HG03439 (cell line): ENCODE results near the gene MAP1S.

Experiments
- ATAC-seq: cut with Tn5 transposase; IDR thresholded peaks from one replicate; pipeline ENCODE4 v1.9.1; 2021; ENCODE audit warnings: mild to moderate bottlenecking, moderate library complexity; ENCODE audit not compliant: unreplicated experiment

The MAP1S gene

DNA sequence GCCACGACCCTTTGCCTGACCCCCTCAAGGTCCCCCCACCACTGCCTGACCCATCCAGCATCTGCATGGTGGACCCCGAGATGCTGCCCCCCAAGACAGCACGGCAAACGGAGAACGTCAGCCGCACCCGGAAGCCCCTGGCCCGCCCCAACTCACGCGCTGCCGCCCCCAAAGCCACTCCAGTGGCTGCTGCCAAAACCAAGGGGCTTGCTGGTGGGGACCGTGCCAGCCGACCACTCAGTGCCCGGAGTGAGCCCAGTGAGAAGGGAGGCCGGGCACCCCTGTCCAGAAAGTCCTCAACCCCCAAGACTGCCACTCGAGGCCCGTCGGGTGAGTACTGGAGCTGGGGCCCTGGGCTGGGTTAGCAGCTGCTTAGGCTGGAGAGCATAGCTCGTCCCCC lies 8.6 kb downstream of the MAP1S start:
- no peak for ATAC-seq

DNA sequence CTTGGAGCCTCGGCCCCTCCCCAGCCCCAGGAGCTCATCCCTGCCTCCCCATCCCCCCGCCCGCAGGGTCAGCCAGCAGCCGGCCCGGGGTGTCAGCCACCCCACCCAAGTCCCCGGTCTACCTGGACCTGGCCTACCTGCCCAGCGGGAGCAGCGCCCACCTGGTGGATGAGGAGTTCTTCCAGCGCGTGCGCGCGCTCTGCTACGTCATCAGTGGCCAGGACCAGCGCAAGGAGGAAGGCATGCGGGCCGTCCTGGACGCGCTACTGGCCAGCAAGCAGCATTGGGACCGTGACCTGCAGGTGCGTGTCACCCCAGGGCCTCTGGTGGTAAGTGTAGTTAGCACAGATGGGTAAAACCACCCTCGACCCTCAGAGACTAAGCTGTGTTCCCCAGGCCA lies 13.8 kb downstream of the MAP1S start:
- no peak for ATAC-seq

DNA sequence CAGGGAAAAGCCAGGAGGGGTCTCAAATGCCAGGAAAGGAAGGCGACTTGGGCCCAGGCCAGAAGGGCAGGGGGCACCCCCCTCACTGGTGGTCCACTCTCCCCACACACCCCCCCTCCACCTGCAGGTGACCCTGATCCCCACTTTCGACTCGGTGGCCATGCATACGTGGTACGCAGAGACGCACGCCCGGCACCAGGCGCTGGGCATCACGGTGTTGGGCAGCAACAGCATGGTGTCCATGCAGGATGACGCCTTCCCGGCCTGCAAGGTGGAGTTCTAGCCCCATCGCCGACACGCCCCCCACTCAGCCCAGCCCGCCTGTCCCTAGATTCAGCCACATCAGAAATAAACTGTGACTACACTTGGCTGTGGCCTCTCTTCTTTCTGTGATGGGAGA lies 14.9 kb downstream of the MAP1S start:
- no peak for ATAC-seq

DNA sequence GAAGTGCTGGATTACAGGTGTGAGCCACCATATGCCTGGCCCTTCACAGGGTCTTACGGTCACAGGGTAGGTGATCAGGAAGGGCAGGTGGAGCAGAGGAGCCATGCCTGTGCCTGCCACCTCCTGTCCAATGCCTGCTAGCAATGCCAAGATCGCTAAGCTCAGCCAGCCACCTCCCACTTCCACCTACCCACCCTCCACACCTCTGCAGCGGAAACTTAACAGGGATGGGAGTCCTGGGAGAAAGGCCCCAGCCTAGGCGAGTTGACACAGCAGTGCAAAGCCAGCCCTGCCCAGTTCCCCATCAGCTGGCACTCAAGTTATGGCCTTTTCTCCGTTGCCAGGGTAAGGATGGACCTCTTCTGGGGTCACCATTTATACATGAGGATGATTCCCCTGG lies 16.1 kb downstream of the MAP1S start:
- ATAC-seq, result no peak

DNA sequence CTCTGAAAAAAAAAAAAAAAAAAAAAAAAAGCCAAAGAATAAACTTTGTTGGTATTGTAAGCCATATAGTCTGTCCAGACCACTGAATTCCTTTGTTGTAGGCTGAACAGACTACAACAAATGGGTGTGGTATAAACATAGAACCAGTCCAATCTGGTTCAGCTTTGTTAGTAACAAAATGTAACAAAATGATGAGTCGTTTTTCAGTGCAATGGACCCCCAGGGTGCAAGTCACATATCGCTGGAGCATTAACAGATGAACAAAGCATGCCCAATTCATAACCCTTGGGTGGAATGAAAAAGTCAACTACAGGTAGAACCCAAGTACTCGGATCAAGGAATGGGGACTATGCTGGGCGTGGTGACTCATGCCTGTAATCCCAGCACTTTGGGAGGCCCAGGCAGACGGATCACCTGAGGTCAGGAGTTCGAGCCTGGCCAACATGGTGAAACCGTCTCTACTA lies 18.4 kb downstream of the MAP1S start:
- no peak for ATAC-seq

DNA sequence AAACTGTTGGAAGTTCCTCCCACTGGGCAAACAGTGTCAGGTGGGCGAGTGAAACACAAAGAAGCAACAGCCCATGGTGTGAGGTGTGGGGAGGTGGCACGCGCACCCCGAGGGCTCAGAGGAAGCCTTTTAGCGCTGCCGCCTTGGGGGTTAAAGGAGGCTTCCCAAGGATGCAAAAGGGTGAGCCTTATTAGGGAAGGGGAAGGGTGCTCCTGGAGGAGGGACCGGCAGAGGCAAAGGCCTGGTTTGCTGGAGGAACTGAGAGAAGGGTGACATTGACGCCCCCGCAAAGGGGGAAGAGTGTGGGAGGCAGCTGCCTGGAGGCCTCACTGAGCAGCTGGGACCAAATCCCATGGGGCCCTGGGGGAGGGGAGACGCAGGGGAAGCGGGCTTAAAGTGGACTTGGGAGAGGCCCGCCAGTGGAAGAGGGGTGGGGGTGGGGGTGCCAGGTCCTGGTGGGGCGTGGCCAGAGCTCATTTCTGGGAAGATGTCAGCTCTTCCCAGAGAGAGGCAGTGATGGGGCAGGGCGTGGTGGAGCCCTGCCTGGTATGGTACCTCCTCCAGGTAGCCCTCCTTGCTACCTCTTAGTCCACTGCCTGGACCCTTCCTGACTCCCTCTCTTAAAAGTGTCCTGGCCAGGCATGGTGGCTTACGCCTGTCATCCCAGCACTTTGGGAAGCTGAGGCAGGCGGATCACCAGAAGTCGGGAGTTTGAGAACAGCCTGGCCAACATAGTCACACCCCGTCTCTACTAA lies 20.0 kb downstream of the MAP1S start:
- no peak for ATAC-seq

DNA sequence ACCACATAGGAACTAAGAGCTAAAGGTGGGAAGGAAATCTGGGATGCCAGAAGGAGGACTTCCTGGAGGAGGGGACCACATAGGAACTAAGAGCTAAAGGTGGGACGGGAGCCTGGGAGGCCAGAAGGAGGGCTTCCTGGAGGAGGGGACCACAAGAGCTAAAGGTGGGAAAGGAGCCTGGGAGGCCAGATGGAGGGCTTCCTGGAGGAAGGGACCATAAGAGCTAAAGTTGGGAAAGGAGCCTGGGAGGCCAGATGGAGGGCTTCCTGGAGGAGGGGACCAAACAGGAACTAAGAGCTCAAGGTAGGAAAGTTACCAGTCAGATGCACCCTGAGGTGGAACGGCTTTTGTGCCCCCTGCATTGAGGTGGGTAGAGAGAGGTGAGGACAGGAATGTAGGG lies 22.2 kb downstream of the MAP1S start:
- no peak for ATAC-seq

DNA sequence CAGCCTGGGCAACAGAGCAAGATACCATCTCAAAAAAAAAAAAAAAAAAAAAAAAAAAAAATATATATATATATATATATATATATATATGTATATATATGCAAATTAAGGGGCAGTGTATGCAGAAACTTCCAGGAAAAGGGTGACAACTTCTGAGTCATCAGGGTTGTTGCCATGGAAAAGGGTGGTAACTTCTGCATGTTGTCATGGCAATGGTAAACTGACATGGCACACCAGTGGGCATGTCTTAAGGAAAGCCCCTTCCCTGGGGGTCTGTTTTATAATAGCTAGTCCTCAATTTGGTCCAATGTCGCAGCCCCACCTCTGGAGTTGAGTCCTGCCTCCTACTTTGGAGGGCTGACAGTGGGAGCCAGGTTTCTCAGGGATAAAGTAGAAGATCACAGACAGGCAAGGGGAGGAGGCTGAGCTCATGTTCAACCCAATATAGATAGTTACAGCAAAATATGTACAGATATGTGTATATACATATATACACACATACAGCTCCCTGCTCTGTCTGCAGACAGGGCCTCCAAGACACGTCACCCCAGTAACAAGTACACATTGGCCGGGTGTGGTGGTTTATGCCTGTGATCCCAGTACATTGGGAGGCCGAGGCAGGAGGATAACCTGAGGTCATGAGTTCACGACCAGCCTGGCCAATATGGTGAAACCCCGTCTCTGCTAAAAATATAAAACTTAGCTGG lies 24.7 kb downstream of the MAP1S start:
- no peak for ATAC-seq

DNA sequence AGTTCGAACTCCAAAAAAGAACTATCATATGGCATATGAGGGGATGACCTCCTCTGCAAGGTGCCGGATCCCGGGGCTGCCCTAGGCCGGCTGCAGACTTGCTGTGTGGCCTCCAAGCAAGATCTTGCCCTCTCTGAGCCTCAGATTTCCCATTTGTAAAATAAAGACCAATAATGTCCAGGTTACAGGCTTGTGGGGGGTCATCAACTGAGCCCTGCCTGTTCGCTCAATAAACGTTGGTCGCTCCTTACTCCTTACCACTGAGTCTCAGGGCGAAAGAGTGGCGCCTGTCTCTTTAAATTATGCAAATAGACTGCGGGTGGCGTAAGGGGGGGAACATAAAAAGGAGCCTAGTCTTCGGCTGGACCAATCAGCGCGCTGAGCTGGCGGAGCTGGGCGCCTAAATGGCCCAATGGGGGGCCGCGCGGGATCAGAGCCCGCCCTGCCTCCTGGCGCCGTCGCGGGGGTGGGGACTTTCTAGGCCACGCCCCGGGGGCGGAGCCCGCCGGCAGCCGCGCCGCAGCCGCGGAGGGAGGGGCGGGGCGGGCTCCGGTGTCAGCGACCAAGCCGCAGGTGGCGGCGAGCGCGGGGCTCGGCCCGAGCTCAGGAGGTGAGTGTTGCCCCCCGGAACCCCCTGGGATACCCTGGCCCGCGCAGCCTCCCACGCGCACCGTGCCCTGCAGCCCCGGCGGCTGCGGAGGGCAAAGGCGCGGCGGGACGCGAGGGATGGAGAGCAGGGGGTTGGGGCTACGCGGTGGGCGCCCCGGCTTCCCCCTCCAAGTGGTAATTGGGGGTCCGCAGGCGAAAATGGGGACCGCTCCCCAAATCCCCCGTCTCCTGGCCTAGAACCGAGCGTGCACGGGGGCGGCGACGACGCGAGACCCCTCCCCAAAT lies 28.2 kb downstream of the MAP1S start:
- peak; percentile 79 for ATAC-seq

DNA sequence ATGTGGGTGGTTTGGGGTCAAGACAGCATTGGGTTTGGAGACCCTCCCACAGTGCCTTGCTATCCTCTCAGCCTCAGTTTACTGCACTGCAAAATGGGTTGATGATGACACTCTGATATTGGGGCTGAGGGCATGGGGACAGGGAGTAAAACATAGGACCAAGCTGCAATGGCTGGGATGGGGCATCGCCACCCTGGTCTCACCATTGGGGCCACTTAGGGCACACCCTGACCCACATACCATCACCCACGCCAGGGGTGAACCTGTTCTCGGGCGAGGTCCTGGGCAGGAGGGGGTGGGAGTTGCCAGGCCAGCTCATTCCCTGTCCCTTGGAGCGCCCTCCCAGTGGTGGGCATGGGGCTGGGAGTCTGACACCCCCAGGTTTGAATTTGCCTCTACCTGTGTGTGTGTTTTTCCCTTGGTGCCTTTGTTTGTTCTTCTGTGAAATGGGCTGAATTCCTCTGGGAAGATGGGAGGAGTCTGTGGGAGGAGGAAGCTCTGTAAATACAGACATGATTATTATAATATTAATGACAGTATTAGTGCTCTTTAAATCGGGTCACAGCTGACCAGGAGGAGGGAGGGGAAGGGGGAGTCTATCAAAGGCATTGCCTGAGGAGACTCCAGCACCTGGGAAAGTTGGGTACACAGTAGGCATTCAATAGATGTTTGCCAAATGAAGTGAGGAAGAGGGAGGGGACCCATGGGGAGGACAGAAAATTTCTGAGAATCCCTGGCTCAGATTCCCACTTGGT lies 29.8 kb downstream of the MAP1S start:
- ATAC-seq, result no peak

DNA sequence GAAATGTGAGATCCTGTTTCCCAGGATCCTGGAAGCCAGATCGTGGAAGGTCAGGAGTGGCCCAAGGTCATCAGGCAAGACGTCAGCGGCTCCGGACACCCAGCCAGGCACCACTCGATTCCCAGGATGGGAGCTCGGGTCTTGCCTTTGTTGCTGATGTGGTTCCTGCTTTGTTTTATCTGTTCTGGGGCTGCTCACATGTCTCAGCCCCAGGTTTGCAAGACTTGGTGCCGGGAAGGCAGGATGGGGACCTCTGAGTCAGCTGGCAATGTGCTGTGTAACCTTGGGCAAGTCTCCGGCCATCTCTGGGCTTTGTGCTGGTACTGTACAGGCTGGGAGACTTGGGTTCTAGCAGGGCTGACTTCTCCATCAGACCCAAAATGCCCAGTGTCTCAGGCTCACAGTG lies 30.6 kb downstream of the MAP1S start:
- ATAC-seq, result no peak

DNA sequence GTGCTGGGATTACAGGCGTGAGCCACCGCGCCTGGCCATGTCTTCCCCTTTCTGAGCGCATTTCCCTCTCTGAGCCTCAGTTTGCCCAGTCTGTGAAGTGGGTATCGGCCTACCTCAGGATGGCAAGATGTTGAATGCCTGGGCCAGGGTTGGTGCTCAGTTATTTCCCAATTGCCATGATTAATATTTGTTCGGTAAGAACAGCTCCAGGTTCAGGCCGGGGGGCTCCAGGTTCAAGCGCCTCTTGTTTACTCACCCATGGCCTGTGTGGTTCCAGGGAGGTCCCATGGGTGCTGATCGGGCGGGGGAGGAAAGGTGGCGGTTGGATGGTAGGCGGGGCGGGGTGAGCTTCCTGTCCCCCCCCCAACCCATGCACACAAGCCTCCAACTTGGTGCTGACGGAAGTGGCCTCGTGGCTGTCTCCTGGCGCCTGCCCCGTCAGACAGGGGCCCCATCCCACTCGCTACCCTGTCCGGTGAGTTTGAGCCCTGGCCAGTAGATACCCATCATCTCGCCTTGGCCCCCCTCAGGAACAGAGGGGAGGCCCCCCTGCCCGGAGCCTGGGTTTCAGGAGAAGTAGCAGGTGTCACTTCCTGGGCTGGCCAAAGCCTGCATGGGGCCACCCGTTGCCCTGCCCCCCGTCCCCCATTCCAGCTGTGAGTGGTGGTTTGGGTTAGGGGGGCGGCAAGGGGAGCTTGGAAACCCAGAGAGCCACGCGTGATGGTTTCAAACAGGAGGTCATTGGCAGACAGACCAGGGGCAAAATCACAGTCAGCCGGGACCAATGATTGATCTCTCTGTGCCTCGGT lies 32.0 kb downstream of the MAP1S start, which contains the start of gene FCHO1:
Gene FCHO1, plus strand, starts transcription at position 375 of the 809 bp plus-strand sequence. CDS start 3,688 bp downstream, outside the sequence.
- peak; percentile 32 for ATAC-seq

DNA sequence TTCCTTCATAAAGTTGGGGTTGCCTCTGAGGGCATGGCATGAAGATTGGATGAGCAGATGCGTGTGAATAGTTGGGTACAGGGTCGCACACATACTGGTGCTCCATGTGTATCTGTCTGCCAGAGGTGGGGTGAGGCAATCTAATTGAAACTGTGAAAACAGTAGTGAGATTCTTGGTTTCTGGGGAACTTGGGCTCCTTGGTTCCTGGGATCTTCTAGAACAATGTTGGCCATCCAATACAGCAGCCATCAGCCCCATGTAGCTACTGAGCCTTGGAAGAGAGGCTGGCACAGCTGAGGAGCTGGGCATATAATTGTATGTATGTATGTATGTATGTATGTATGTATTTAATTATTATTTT lies 32.6 kb downstream of the MAP1S start:
- ATAC-seq, result no peak

DNA sequence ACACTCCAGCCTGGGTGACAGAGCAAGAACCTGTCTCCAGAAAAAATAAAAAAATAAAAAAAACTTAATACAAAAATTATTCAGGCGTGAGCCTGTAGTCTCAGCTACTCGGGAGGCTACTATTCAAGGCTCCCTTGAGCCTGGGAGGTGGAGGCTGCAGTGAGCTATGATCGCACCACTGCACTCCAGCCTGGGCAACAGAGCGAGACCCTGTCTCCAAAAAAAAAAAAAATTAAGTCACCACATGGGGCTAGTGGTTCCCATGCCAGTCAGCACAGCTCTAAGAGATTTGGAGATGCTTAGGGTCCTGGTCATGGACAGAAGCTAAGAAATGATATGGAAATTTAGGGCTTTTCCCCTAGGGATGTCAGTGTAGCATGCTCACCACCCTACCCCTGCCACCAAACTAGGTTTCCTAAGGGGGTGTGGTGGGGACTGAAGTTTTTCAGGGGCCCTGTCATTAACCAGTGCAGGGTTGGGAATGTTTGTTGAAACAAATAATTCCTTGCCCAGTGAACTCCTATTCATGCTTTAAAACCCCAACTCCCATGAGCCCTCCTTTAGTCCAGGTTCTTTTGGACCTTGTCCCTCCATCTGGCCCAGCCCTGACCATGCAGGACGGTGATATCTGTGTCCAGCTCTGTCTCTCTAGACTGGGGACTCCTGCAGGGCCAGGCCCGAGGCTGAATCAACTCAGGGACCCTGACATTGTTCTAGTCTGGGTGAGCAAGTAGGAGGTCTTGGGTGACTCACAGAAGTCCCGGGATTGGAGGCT lies 33.8 kb downstream of the MAP1S start:
- ATAC-seq, result no peak

DNA sequence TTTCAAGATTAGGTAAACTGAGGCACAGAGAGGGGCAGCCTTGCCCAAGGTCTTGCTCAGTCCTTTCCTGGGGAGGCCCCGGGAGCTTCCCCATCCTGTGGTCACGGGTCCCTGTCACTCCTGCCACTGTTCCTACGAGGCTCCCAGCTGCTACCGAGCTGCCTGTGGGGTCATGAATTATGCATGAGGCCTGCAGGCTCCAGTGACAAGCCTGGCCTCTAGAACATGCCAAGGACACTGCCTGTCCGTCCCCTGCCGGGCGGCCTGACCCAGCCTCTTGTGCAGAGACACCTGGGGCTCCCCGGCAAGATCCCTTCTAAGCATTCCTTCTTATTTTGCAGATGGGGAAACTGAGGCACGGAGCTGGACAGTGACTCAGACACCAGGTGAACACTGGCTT lies 34.7 kb downstream of the MAP1S start:
- ATAC-seq, result no peak

DNA sequence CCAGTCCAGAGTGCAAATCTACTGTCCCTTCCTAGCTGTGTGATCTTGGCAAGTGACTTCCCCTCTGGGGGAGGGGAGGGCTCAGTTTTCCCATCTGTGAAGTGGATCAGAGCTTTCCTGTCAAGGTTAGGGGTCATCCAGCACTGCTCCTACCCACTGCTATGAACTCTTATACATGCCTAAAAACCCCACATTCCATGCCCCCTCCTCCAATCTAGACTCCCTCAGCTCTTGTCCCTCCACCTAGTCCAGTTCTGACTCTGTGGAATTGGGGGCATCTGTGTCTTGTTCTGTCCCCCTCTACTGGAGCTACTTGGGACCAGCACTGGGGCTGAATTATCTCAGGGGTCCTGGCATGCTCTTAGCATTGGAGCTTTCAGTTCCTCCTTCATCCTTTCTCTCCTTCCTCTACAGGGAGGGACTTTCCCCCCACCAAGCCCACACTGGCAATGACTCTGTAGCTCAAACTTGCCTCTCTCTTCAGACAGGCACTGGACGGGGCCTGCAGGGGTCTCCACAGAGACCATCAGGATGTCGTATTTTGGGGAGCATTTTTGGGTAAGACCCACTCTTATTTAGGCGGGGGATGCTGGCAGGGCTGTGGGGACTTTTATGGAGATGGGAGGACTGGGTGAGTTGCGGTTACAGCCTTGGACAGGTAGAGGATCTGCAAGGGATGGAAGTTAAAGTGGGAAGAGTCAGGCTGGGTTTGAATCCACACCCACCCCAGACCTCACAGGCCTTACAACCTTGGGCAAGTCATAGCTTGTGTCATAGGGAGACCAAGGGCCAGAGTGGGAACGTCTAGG lies 35.6 kb downstream of the MAP1S start:
- ATAC-seq, result no peak

DNA sequence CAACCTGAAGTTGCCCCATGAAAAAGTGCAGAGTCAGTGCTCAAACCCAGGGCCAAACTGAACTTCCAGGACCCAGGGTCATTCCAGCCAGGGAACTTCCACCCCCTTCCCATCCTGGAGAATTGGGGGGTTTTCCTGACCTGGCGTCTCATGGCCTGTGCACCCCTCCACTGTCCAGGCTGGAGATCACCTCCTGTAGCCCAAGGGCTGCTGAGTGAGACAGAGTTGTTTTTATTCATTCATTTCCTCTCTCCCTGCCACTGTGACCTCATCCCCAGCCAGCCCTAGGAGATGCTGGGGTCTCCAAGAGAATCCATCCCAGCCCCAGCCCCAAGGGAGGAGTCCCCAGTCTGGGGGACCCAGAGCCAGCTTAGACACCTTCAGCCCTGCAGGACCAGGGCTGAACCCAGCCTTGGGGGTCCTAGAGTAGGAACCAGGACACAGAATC lies 36.2 kb downstream of the MAP1S start:
- no peak for ATAC-seq

DNA sequence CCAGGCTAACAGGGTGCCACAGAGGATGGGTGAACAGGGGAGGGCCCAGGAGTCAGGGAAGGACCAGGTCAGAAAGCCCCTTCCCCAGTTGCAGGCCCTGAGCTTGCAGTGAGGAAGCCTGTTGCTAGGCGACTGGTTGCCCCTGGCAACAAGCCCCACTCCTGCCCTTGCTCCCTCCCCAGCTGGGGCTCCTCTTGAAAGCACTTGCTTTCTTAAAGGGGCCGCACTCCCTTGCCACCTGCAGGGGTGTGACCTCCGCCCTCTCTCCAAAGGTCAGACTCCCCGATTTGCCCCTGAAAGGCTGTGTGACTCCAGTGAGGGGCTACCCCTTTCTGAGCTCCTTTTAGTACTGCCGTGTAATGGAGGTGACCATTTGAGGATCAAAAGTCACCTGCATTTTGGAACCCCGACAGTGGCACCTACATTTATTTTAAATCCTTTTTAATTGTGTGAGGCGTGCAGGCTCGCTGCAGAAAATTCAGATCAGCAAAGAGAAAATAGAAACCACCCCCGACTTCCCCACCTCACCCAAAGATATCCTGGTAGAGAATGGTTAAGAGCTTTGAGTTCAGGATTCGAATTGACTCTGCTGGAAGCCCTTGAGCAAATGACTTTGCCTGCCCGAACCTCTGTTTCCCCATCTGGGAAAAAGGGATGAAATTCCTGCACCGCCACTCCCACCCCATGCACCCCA lies 36.8 kb downstream of the MAP1S start:
- no peak for ATAC-seq
